ENCODE results near the gene HOGA1.

The HOGA1 gene

DNA sequence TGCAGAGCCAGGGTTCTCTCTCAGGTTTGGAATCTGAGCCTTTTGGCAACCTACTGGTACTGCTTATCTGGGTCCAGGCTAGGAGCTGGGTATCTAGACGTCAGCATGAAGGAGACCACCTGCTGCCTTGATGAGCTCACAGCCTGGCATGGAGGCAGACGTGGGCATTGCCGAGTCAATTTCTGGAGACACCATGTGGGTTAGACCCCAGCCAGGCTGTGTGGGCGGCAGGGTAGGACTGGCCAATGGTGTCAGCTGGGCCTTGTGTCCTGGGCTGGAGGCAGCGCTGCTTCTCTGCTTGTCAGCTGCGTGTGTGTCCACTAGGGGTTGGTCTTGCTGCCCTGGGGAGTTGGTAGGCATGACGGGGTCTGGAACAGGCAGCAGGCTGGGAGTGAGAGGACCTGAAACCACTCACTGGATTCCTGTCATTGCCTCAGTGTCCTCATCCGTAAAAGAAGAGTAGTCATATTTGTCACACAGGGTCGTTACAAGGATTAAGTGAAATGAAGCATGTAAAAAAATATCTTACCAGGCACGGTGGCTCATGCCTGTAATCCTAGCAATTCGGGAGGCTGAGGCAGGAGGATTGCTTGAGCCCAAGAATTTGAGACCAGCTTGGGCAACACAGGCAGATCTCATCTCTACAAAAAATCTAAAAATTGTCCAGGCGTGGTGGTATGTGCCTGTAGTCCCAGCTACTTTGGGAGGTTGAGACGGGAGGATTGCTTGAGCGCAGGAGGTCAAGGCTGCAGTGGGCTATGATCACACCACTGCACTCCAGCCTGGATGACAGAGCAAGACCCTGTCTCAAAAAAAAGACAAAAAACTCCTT, 43.3 kb upstream of the HOGA1 start:
- H3K4me3 ChIP-seq (ENCODE audit: low read depth, low read length): no peak overlapping the region
- TF ChIP-seq, protein P1, sequence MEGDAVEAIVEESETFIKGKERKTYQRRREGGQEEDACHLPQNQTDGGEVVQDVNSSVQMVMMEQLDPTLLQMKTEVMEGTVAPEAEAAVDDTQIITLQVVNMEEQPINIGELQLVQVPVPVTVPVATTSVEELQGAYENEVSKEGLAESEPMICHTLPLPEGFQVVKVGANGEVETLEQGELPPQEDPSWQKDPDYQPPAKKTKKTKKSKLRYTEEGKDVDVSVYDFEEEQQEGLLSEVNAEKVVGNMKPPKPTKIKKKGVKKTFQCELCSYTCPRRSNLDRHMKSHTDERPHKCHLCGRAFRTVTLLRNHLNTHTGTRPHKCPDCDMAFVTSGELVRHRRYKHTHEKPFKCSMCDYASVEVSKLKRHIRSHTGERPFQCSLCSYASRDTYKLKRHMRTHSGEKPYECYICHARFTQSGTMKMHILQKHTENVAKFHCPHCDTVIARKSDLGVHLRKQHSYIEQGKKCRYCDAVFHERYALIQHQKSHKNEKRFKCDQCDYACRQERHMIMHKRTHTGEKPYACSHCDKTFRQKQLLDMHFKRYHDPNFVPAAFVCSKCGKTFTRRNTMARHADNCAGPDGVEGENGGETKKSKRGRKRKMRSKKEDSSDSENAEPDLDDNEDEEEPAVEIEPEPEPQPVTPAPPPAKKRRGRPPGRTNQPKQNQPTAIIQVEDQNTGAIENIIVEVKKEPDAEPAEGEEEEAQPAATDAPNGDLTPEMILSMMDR (conservative IDR thresholded peaks at IDR 0.05; ENCODE audit: low read depth, low read length): peak; percentile 13
- DNase-seq (ENCODE audit: low read depth): no peak

DNA sequence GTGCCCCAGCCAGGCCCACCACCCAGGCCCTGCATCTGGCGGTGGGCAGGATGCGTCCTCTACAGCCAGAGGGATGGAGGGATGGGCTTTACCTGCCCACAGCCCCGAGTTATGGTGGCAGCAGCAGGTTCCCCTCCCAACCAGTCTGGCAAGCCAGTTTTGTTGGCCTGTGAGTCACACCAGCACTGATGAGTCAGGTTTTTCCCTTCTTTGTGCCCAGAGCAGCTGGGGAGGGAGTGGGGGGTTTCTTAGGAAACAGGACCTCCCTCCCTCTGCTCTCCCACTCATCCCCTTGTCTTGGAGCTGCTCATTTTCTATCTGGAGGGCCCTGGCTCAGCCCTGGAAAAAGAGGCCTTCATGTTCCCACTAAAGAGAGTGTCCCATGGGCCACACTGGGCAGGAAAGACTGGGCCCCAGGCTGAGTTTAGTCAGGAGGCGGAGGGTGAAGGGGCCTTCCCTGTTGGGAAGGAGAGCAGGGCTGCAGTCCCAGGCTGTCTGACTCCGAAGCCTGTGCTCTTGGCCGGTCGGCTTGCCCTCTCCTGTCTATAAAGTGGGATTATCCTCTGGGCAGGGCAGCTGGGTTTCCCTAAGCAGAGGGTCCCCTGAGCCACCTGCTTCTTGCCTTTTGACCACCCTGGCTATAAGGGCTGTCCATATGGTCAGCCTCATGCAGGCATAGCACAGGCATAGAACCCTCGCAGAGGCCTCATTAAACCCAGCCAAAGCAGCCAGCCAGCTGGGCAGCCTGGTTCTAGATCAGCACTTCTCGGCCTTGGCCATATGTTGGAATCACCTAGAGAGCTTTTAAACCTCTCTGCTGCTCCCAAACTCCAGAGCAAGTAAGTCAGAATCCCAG, 41.8 kb upstream of the HOGA1 start:
- TF ChIP-seq, protein P1 (conservative IDR thresholded peaks at IDR 0.05; ENCODE audit: low read depth, low read length): no peak

DNA sequence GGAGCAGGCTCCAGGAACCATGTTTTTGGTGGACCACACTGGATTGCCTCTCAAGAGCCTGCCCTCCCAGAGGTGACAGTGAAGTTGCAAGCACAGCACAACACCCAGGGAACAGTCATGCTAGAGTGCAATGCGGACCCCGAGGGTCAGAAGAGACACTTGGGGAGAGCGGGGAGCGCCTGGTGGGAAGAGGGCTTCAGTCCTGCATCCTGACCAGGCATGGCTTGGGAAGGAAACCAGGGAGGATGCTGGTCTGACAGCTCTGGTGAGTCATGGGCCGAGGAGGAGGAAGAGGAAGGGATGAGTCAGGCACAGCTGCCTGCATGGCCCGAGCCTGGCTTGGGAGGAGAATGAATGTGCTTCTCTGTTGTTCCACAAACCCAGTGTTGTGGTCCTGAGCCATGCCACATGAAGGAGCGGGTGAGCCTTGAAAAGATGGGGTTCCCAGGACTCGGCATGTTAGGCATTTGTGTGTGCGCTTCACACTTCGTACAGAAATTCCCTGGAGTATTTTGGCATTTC, 41.1 kb upstream of the HOGA1 start:
- peak; percentile 96 for DNase-seq (ENCODE audit: low read depth)
- TF ChIP-seq, protein P1 (conservative IDR thresholded peaks at IDR 0.05; ENCODE audit: low read depth, low read length): no peak
- H3K4me3 ChIP-seq (ENCODE audit: low read depth, low read length): no peak overlapping the region

More for the DNA sequence above, 41.8 kb upstream of the HOGA1 start:
- DNase-seq (ENCODE audit: low read depth): peak; percentile 89
- no peak overlapping the region for H3K4me3 ChIP-seq (ENCODE audit: low read depth, low read length)

DNA sequence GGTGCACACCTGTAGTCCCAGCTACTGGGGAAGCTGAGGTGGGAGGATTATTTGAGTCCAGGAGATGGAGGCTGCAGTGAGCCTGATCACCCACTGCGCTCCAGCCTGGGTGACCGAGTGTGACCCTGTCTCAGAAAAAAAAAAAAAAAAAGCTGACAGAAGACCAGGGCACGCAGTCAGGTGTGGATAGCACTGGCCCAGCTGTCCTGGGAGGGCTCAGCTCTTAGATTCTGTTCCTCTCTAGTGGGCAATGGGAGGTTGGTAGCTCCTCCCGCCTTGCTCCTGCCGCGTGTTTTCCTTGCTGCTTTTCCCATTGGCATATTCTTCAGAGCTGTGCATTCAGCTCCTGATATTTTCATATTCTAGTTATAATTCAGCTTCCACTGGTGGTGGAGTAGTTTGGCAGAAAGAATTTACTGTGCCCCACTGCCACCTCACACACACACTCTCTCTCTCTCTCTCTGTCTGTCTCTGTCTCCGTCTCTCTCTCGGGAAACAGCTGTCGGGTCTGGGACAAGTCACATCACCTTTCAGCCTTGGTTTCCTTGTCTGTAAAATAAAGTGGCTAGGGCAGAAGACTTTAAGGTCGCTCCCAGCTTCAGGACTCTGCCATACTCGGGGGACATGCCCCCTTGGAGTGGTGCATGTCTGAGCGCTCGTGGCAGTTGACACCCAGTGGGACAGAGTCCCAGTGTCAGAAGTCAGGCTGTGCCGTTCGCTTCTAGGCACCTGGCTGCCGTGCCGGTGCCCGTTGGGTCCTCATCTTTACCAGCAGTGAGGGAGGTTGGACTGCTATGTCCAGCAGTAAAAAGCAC, 37.5 kb upstream of the HOGA1 start:
- TF ChIP-seq, protein P1 (conservative IDR thresholded peaks at IDR 0.05; ENCODE audit: low read depth, low read length): no peak
- no peak overlapping the region for H3K4me3 ChIP-seq (ENCODE audit: low read depth, low read length)
- DNase-seq (ENCODE audit: low read depth): no peak

DNA sequence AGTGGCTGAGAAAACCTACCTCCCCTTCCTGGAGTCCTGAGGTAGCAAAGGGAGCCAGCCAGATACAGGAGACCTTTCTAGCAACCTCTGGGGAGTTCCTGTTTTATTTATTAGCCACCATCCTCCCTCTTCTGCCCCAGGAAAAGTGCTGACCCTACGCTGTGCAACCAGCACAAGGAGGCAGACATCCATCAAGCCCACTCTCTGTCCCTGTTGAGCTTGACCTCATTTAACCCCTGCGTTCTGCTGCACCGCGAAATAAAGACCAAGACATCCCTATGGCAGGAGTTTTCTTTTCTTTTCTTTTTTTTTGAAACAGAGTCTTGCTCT, 37.0 kb upstream of the HOGA1 start:
- H3K4me3 ChIP-seq (ENCODE audit: low read depth, low read length): no peak overlapping the region
- TF ChIP-seq, protein P1 (conservative IDR thresholded peaks at IDR 0.05; ENCODE audit: low read depth, low read length): no peak
- DNase-seq (ENCODE audit: low read depth): no peak

DNA sequence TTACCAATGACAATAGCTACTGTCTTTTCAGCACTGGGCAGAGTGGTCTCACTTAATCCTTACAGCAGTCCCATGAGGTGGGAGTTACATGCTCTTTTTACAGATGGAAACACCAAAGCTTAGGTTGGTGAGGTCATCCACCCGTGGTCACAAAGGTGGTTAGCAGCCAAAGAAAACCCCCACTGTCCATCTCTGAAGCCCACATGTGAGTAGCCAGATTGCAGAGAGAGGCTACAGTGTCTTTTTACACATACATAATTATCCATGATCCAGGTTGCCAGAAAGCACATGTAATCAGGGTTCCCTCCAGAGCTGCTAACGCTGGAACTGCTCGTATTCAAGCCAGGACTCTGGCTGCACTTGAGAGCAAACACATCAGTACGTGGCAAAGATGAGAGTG, 36.2 kb upstream of the HOGA1 start:
- TF ChIP-seq, protein P1 (conservative IDR thresholded peaks at IDR 0.05; ENCODE audit: low read depth, low read length): no peak
- H3K4me3 ChIP-seq (ENCODE audit: low read depth, low read length): no peak overlapping the region
- DNase-seq (ENCODE audit: low read depth): no peak

Measured in choroid plexus epithelial cell (primary cell).